Cardiac septum (tissue), 1 donor: ENCODE results near the gene ADAMTSL2. TPM values are rescaled to one million over a fixed set of nuclear protein-coding genes. Genes with fewer than 3 reads are reported as not detected.

Experiments
- DNase-seq: peaks from one replicate; pipeline ENCODE4 v3.0.0-alpha.2; 2020; ENCODE audit warnings: low spot score
- intact Hi-C: fragments of 100-400 bp; cut with DNase I; formaldehyde crosslinking; loops from one replicate; pipeline ENCODE4 v1.14.0; 2022
- total RNA-seq: library from RNA; stranded (reverse); fragmentation: NEBNext Ultra II Directional; extraction: Animal tissue kit (Norgen Biotek cat#: 25700); gene quantifications from one replicate; pipeline ENCODE4 v1.2.1, GENCODE V29; 2021
- donor health status: DM: no; HTN: no; CAD: no.

ADAMTSL2 gene
- total RNA-seq, 1 donor from 2014 or later = 9.6 TPM

GRCh38 chr9:133566382-133566781 lies 31.9 kb downstream of the ADAMTSL2 start:
- intact Hi-C loops = loop anchor here (2.0 kb wide), 1 partner anchor 92 kb away; no protein-coding TSS in a partner anchor
- no peak for DNase-seq

GRCh38 chr9:133566817-133567216 lies 32.3 kb downstream of the ADAMTSL2 start:
- DNase-seq = no peak
- intact Hi-C loops = loop anchor here (2.0 kb wide), 1 partner anchor 92 kb away; no protein-coding TSS in a partner anchor

GRCh38 chr9:133568186-133568585 lies 33.7 kb downstream of the ADAMTSL2 start:
- intact Hi-C loops = no loop called here
- DNase-seq = no peak

- intact Hi-C loops = no loop called here
- no peak for DNase-seq
These were observed 34.7 kb downstream of the ADAMTSL2 start for GRCh38 chr9:133569121-133569785.

GRCh38 chr9:133569891-133570690 lies 35.6 kb downstream of the ADAMTSL2 start:
- intact Hi-C loops = loop anchor here (5.0 kb wide), 1 partner anchor 38 kb away; the partner anchor contains the start of gene ADAMTSL2
- DNase-seq = no peak

- DNase-seq = no peak
- intact Hi-C loops = loop anchor here (5.0 kb wide), 1 partner anchor 38 kb away; the partner anchor contains the start of gene ADAMTSL2
These were observed 36.2 kb downstream of the ADAMTSL2 start for GRCh38 chr9:133570691-133571080.

- intact Hi-C loops = loop anchor here (5.0 kb wide), 1 partner anchor 39 kb away; the partner anchor contains the start of gene ADAMTSL2
These were observed 36.9 kb downstream of the ADAMTSL2 start for GRCh38 chr9:133571391-133571890.

GRCh38 chr9:133571896-133572595 lies 37.5 kb downstream of the ADAMTSL2 start:
- intact Hi-C loops = loop anchor here (5.0 kb wide), 1 partner anchor 40 kb away; the partner anchor contains the start of gene ADAMTSL2
- DNase-seq = no peak

More at GRCh38 chr9:133571391-133571890, 36.9 kb downstream of the ADAMTSL2 start:
- no peak for DNase-seq

GRCh38 chr9:133572821-133573361 lies 38.4 kb downstream of the ADAMTSL2 start:
- intact Hi-C loops = loop anchor here (5.0 kb wide), 1 partner anchor 41 kb away; the partner anchor contains the start of gene ADAMTSL2
- DNase-seq = peak; percentile 88

- no peak for DNase-seq
- intact Hi-C loops = loop anchor here (5.0 kb wide), 1 partner anchor 42 kb away; the partner anchor contains the start of gene ADAMTSL2
These were observed 39.4 kb downstream of the ADAMTSL2 start for GRCh38 chr9:133573791-133574515.

- DNase-seq = no peak
- intact Hi-C loops = loop anchor here (5.0 kb wide), 1 partner anchor 42 kb away; the partner anchor contains the start of gene ADAMTSL2
These were observed 40.3 kb downstream of the ADAMTSL2 start for GRCh38 chr9:133574771-133575170.

- intact Hi-C loops = no loop called here
- no peak for DNase-seq
These were observed 40.9 kb downstream of the ADAMTSL2 start for GRCh38 chr9:133575186-133576030.

- DNase-seq = no peak
- intact Hi-C loops = no loop called here
These were observed 41.7 kb downstream of the ADAMTSL2 start for GRCh38 chr9:133576031-133576874.

GRCh38 chr9:133576875-133577736 lies 42.6 kb downstream of the ADAMTSL2 start:
- intact Hi-C loops = no loop called here
- no peak for DNase-seq

- intact Hi-C loops = no loop called here
- no peak for DNase-seq
These were observed 43.2 kb downstream of the ADAMTSL2 start for GRCh38 chr9:133577737-133578112.
